NCI-H2196 (cell line): ENCODE results near the gene MACROD2.

Experiments used
- DNase-seq: peaks from one replicate; lab custom pipeline; 2025; ENCODE audit not compliant: unreplicated experiment; lab: John Stamatoyannopoulos, UW

The MACROD2 gene

DNA sequence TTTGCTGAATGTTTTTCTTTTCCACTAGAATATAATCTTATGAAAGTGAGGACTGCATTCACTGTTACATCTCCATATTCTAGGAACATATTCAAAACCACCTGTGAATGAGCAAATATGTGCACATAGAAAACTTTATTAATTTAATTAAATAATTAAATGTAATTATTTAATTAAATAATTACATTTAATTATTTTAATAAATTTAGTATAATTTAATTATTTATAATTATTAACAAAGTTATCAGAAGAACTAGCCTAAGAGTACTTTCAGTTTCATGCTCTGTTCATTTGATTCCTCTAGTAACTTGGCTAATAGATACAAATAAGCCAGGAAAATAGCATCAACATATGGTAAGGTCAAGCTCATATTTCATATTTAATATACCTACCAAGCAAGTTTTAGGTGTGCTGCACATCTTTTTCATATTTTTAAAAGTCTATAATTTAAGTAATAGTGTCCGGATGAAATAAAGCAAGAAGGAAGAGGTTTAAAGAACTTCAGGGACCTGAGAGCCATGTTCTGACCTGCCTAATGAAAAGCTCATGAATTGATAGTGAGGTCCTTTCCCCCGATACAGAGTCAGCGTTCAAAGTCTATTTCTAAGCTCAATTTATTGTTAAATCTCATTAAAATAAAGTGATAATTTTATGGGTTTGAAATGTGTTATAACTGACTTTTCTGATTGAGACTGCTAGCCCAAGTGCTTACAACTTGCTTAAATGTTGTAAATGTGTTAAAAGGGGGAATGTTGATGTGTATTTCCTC, 703.5 kb downstream of the MACROD2 start:
- no peak for DNase-seq

- no peak for DNase-seq
Observed at GRCh38 chr20:14700639-14700960, 705.3 kb downstream of the MACROD2 start.

DNA sequence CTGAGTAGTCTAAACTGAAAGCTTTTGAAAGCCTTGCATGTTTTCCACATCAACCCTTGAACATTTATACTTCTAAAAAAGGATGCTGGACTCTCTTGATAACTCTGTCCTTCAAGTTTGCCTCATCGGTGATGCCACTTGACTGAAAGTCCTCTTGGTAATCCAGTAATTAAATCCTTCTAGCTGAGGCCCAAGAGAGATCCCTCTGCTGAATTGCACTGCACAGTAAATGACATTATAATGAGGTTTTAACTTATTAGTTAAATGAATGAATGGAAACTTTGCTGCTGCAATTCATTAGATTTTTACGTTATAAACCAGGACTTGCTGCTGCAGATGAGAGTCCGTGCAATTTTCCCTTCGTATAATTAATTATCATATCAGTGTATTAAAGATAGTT, 706.0 kb downstream of the MACROD2 start:
- DNase-seq, result no peak

DNA sequence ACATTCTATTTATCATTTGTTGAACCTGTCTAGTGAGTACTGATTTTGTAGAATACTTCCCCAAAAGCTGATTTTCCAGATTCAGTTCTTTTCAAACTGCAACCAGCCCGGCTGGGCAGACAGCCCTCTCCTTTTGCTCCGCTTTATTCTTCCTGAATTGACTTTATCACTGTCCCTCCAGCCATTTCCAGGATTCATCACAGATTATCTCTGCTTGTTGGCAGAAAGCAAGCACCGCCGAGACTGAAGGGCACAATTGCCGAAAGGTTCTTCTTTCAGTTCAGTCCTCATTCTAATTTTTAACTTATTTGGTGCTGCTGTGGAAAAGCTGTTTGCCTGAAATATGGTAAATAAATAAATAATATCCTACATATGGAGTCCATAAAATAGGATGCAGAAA, 711.2 kb downstream of the MACROD2 start:
- DNase-seq, result no peak

DNA sequence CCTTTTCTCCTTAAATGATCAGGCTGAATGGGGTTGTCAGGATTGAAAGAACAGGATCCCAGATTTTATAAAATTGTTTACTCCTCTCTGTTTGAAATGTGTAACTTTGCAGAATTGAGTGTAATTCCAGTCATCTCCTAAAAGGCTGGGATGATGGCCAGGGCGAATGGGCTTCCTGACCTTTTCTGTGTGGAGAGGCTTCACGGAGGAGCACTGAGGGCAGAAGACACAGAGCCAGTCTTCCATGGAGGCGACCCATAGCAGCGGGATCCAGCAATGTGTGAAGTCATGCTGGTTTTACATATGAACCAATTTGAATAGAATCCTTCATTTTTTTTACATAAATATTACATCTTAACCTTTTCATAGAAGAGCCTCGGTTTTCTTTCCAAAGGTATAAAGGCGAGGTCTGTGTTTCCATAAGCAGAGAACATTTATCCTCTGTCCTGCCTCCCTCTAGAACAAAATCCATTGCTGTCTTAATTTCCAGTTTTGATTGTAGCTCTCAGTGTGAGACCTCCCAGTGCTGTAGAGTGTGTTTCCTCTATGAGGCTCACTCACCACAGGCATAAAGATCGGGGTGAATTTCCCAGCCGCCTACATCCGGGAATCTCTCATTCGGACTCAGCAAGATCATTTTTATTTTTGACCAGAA, 711.8 kb downstream of the MACROD2 start:
- no peak for DNase-seq

DNA sequence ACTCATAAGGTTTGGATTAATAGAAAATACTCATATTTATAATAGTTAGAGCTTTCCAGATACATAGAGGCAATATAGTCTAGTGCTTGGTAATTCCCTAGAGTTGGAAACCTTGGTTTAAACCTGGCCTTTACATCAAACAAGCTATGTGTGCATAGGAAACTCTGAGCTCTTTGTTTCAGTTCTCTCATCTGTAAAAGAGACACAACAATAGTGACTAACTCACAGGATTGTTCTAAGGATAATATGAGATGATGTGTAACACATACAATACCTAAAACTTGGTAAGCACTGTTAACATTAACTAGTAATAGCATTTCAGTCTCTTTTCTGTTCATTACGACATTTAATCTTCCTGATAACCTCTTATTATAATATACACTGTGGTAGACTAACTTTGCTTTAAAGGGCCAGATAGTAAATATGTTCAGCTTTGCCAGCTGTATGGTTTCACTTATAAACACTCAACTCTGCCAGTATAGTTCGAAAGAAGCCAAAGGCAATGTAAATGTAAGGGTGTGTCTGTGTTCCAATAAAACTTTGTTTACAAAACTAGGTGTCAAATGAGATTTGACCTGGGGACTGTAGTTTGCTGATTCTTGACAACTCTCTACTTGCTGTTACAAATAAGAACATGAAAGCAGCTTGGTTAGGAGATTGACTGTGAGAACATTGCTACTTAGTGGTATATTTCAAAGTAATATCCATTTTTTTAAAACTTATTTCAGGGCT, 712.7 kb downstream of the MACROD2 start:
- DNase-seq, result no peak

DNA sequence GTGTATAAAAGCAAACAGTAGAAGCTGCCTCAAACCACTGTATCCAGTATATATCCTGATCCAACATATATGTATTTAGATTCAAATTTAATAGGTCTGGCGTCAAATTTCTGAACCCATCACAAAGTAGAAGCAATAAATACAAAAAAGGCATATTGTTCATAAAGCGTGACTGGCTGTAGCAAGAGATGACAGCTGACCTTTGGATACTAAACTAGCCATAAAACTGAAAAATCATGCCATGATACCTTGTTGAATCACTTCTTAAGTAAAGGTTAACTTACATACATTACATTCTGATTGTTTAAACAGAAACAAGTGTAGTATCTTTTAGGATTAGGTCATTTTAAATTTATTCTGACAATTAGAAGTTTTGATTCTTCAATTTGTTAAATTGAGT, 714.1 kb downstream of the MACROD2 start:
- no peak for DNase-seq

GRCh38 chr20:14710951-14711350, 715.6 kb downstream of the MACROD2 start:
- DNase-seq, result no peak

DNA sequence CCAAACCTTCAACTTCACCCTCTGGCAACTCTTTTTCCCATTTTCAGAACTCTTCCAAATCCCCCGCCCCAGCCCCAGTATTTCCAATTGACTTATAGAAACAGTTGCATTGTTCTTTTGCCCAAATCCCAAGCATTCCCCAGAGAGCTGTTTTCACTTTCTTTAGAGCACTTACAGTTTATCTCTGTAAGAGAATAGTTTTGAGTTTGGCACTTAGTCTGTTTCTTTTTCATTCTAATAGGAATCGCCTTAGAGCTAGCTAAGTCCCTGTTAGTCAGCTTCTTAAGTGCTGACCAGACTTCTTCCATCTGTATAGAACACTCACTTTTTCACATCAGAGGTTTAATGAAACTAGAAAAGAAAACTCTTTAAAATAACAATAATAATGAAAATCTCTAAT, 716.3 kb downstream of the MACROD2 start:
- no peak for DNase-seq

- no peak for DNase-seq
Observed at GRCh38 chr20:14712302-14712739, 717.0 kb downstream of the MACROD2 start.

DNA sequence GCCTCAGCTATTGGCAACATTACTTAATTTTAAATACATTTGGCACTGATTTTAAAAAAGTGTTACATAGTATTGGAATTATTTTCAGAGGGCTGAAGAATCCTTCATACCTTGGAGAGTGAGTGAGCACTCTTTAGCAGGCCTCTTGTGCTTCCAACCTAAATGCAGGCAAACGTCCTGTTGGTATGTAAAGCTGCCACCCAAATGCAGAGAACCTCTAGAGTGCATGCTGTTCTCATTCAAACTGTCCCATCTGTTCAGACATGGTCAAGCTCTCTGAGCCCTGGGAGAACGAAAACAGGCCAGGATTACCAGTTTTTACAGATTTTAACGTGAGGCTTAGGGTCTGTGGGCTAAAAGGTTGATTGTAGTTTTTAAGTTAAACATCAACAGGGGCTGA, 720.1 kb downstream of the MACROD2 start:
- no peak for DNase-seq

- DNase-seq, result no peak
Observed at GRCh38 chr20:14716351-14716801, 721.1 kb downstream of the MACROD2 start.

DNA sequence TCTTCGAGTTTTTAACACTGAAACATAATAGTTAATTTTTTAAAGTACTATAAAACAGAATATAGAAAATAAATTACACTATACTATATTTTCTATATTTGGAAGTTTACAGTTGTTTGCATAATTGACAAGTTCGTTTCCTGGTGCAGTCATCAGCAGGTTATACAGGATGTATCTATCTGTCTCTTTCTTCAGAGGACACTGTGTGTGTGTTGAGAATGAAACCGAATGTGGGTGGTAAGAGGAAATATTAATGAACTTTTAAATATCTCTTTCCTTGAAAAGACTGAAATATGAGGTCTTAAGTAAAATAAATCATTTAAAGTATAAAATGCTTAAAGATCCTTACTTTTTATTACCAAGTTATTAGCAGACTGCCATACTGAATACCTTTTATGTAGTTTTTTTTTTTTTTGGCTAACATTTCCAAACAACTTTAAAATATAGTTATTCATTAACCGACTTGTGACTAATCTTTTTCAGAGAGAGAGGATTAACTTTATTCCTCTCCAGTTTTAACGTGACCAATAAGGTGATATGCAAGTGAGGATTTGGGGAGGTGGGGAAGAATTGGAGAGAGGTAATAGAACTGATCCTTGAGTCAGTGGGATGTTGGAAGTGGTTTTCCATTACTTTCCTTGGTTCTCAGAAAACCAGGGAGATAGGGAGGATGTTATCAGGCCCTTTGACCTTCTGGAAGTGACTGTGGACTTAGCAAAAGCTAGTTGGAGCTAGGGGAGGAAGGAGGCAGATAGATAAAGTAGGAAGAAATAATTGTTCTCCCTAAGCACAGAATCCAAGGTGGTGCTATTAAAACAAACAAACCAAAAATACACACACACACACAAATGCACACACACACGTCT, 722.1 kb downstream of the MACROD2 start:
- no peak for DNase-seq

GRCh38 chr20:14720251-14720650, 724.9 kb downstream of the MACROD2 start:
- no peak for DNase-seq

GRCh38 chr20:14721926-14722452, 726.7 kb downstream of the MACROD2 start:
- DNase-seq, result no peak

DNA sequence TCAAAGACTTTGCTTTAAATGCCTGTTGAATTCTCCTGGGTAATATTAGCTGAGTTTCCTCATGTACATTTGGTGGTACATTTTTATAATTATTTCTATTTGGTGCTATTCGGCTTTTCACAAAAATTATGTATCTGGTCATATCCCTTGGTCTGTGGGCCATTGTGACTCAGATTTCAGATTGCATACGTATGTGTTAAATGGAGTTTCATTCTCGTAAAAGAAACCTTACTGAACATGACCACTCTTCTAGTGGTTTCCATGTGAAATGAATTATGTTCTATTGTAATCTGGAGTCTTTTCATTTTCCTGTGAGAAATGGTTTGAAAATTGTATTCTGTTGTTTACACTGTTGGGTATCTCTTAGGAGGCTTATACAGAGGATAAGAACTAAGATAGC, 728.3 kb downstream of the MACROD2 start:
- DNase-seq, result no peak

GRCh38 chr20:14724036-14724435, 728.7 kb downstream of the MACROD2 start:
- DNase-seq, result no peak

GRCh38 chr20:14724468-14724867, 729.2 kb downstream of the MACROD2 start:
- no peak for DNase-seq

DNA sequence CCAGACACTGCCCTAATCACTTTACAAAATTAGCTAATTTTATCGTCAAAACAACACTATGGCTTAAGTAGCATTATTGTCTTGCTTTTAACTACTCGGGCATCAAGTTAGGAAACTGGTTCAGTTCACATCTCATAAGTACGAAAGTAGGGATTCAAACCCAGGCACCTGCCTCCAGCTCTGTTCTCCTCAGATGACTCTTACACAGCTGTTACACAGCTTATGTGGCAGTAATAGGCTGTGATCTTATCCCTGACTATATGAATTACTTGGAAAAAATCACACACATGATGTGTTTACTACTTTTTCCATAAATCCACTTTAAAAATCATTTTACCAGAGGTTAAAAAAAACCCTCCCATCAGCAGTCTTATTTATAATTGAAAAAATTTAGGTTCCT, 731.3 kb downstream of the MACROD2 start:
- no peak for DNase-seq

GRCh38 chr20:14727485-14728150, 732.3 kb downstream of the MACROD2 start:
- no peak for DNase-seq
